GM12873 (cell line): ENCODE measurements around the gene TAOK3.
A peak's percentile ranks its signal among the peaks of the same experiment; 100 is the strongest.

Experiments used
- CTCF ChIP-seq: IDR thresholded peaks from 2 replicates; pipeline ENCODE4 v1.5.1; 2012; ENCODE audit warnings: low read depth, mild to moderate bottlenecking, moderate library complexity, low read length, control low read depth; ENCODE audit not compliant: insufficient read depth; ENCODE audit errors: missing control alignments

TAOK3 gene

DNA sequence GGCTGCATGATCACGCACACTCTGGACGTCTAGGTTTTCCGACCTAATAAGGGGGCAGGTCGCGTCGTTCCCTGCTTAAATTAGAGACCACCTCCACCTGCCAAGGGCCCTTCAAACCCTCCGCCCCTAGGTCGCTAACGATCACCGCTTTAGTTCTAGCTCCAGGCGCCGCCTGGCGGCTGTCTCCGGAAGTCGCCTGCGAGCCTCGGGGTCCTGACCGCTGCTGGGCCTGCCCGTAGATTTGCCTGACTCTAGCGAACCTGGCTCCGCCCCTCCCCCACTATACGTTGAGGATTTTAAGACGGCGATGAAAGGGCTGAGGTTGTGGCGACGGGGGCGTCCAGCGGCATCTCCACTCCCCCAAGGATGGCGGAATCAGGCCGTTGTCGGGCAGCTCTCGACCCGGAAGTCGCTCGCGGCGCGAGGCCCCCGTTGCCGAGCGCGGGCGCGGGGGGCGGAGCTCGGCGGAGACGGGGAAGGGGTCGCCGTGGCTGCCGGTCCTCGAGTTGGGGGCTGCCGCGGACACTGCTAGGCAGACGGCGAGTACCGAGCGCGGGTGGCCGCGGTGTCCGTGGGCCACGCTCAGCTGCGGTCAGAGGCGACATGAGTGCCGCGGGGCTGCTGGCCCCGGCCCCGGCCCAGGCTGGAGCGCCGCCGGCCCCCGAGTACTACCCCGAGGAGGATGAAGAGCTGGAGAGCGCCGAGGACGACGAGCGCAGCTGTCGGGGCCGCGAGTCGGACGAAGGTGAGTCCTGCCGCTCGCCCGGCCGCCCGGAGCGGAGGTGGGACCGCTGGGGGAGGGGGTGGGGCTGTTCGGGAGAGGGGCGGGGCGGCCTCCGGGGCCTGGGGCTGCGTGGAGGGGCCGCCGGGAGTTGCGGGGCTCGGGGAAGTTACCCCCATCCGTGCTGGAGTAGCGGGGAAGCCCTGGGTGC, 3.6 kb upstream of the TAOK3 start, which contains the start of gene SUDS3:
SUDS3 (plus strand) TSS at position 467 of the 932 bp plus-strand sequence; CDS start at position 604, 137 bp downstream.
- TF ChIP-seq CTCF: peak; percentile 98

DNA sequence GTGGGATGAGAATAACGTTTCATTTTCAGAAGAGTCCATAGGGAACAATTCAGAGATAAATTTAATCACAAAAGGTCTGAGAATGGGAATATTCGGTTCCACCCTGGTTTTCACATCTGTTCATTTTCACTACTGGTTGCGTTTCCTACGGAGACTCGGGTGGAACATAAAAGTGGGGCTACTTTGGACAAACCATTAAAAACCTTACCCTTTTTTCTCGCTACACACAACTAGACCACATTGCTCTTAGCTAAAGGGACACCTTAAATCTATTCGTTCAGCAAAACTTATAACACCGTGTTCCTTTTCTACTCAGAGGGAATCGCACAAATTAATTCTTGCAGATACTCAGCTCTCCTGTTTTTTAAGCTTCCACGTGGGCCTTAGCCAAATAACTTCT, 2.6 kb upstream of the TAOK3 start:
- TF ChIP-seq CTCF: no peak

GRCh38 chr12:118374909-118375308, 2.2 kb upstream of the TAOK3 start:
- no peak for TF ChIP-seq CTCF

GRCh38 chr12:118374126-118374725, 1.5 kb upstream of the TAOK3 start:
- no peak for TF ChIP-seq CTCF

- TF ChIP-seq CTCF: no peak
These were observed 909 bp upstream of the TAOK3 start for GRCh38 chr12:118373616-118374015.

DNA sequence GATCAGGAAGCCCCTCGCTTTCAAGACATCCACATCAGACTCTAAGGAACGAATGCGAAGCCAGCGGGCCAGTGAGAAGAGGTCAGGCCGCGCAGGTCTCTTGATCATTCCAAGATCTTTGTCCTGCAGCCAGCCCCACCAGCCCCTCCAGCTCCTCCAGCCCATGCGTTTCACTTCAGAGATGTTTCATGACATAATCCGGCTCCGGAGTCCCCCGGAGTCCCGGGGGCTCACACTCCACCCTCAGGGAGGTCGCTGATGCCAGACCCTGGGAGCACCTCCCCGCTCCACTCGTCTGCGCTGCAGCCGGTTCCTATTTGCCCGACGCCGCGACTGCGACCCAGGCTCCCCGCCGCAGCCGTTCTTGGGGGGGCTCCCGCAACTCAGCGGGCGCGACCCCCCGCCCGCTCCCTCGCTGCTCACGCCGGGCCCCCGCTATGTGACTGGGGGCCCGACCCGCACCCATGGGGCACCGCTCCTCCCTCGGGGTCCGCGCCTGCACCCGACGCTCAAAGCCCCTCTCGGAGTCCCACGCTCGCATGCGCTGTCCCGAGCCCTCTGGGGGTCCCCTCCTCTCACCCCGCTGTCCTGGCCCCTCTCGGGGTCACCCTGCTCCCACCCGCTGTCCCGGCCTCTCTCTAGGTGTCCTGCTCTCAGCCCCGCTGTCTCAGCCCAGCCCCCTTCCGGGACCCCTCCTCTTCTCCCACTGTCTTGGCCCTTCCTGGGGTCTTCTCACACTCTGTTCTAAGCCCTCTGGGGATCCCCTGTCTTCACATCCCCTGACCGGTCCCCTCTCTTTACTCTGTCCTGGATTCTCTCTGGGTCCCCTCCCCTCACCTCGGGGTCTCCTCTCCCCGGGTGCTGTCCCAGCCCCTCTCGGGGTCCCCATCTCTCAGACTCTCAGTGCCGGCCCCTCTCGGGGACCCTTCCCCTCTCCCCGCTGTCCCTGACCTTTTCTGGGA, 1.1 kb downstream of the TAOK3 start:
- no peak for TF ChIP-seq CTCF
